Activated B cell treated with CpG ODN at 0.5 μM for 24 hours (primary cell): ENCODE results near the gene PSD. TPM values are rescaled to one million over a fixed set of nuclear protein-coding genes. Genes with fewer than 3 reads are reported as not detected.
A peak's percentile ranks its signal among the peaks of the same experiment; 100 is the strongest.

ENCODE experiments used
- ATAC-seq: fragments of 200-7000 bp; cut with Tn5 transposase; one replicate; pipeline ENCODE4 v1.10.0; 2021; ENCODE audit warnings: low read depth, mild to moderate bottlenecking, moderate library complexity
- CTCF ChIA-PET: fragments of 350-600 bp; sonication (Branson Sonifier 250); formaldehyde crosslinking; loops from one replicate; lab custom pipeline; 2021; ENCODE audit warnings: antibody characterized with exemption; lab: Charles Lee
- POLR2A ChIA-PET: fragments of 350-600 bp; sonication (Branson Sonifier 250); formaldehyde crosslinking; loops from one replicate; lab custom pipeline; 2021; ENCODE audit warnings: antibody characterized with exemption; lab: Charles Lee
- DNase-seq: peaks from one replicate; pipeline ENCODE4 v3.0.0; 2022
- H3K27ac Mint-ChIP-seq: one replicate; pipeline ENCODE4 v1.8.0; 2020; ENCODE audit warnings: mixed read lengths
- H3K27me3 Mint-ChIP-seq: one replicate; pipeline ENCODE4 v1.8.0; 2021; ENCODE audit warnings: mixed read lengths
- H3K36me3 Mint-ChIP-seq: one replicate; pipeline ENCODE4 v1.8.0; 2021; ENCODE audit warnings: low read depth, mixed read lengths
- H3K4me1 Mint-ChIP-seq: one replicate; pipeline ENCODE4 v1.8.0; 2021; ENCODE audit warnings: mixed read lengths
- H3K4me3 Mint-ChIP-seq: one replicate; pipeline ENCODE4 v1.8.0; 2020; ENCODE audit warnings: mild to moderate bottlenecking, mixed read lengths
- H3K9me3 Mint-ChIP-seq: one replicate; pipeline ENCODE4 v1.8.0; 2020; ENCODE audit warnings: mixed read lengths
- intact Hi-C: fragments of 100-400 bp; cut with micrococcal nuclease; formaldehyde crosslinking; loops from one replicate; pipeline ENCODE4 v1.15.1; 2024
- total RNA-seq: library from RNA; stranded (reverse); gene quantifications from 2 replicates; pipeline ENCODE4 v1.2.3, GENCODE V29; 2022
- TF ChIP-seq, protein P1 (sequence below): fragments of 200-600 bp; IDR thresholded peaks from one replicate; pipeline ENCODE4 v1.8.0; 2022; ENCODE audit warnings: antibody characterized with exemption, mild to moderate bottlenecking

Gene PSD
- total RNA-seq, 1 donor from 2014 or later = 1.5 TPM

DNA sequence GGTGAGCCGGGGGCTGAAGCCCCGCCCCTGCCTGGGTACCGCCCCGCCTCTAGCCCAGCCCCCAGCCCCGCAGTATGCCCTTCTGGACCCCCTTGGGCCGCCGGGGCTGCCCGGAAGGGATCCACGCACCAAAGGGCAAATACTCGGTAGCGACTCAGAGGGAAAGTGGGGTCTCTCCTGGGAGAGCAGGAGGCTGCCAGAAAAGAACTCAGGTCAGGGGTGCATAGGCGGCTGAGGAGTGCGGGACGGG, 2.8 kb upstream of the PSD start:
- H3K4me1 Mint-ChIP-seq = peaks cover 45% of the 10 kb centered on the region
- H3K36me3 Mint-ChIP-seq = peaks cover 23% of the 10 kb centered on the region
- ATAC-seq = no peak
- TF ChIP-seq, protein P1, sequence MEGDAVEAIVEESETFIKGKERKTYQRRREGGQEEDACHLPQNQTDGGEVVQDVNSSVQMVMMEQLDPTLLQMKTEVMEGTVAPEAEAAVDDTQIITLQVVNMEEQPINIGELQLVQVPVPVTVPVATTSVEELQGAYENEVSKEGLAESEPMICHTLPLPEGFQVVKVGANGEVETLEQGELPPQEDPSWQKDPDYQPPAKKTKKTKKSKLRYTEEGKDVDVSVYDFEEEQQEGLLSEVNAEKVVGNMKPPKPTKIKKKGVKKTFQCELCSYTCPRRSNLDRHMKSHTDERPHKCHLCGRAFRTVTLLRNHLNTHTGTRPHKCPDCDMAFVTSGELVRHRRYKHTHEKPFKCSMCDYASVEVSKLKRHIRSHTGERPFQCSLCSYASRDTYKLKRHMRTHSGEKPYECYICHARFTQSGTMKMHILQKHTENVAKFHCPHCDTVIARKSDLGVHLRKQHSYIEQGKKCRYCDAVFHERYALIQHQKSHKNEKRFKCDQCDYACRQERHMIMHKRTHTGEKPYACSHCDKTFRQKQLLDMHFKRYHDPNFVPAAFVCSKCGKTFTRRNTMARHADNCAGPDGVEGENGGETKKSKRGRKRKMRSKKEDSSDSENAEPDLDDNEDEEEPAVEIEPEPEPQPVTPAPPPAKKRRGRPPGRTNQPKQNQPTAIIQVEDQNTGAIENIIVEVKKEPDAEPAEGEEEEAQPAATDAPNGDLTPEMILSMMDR = no peak
- ChIA-PET POLR2A (interaction anchor here (0.5 to 6.2 kb wide), 16 partner anchors 9 to 225 kb away, joined by 4 to 305 read pairs (median 8); partner anchors contain the start of genes C10orf95, CUEDC2, NFKB2 and PITX3), CTCF (interaction anchor here (1.1 to 5.2 kb wide), 12 partner anchors 11 to 191 kb away, joined by 3 to 40 read pairs (median 6); partner anchors contain the start of genes CUEDC2, NFKB2 and SUFU)
- no peak for DNase-seq
- intact Hi-C loops = loop anchor here (1.0 to 2.0 kb wide), 9 partner anchors 11 to 301 kb away; partner anchors contain the start of genes ACTR1A, CUEDC2 and LDB1
- H3K27ac Mint-ChIP-seq = peak overlapping the region; percentile 95
- peak overlapping the region; percentile 98 for H3K4me3 Mint-ChIP-seq
- peaks cover 14% of the 10 kb centered on the region for H3K27me3 Mint-ChIP-seq
- H3K9me3 Mint-ChIP-seq = no peaks in the 10 kb centered on the region

DNA sequence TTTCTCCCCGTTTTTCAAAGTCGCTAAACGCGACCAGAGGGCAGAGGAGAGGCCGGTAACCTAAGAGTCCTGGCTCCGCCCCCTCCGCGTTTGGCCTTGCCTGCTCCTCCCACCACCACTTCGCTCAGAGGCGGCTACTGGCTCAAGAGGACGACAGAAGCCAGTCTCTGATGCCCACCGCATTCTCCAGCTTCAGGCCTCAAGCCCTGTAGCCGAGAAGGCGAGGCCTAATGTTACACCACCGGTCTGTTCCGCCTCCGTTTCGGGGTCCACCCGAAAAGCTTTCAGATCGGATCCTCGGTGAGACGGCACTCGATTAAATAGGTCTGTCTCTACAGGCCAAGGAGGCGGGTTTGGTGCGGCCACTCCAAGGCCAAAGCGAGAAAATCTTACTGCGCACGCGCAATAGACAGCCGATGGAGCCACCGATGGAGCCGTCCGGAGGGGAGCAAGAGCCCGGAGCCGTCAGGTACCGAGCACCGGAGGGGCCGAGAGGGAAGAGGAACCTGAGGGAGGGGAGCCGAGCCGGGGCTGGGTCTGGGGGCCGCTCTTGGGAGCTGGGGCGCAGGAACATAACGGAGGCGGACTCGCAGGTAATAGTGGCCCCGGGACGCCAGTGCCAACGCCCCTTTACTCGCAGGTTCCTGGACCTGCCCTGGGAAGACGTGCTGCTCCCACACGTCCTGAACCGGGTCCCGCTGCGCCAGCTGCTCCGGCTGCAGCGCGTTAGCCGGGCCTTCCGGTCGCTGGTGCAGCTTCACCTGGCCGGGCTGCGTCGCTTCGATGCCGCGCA, 2.3 kb upstream of the PSD start, which contains the start of gene FBXL15:
TSS of gene FBXL15 (plus strand) at position 123 of the 793 bp plus-strand sequence. CDS start at position 417, 294 bp downstream.
- peaks cover 23% of the 10 kb centered on the region for H3K36me3 Mint-ChIP-seq
- TF ChIP-seq, protein P1 = no peak
- POLR2A ChIA-PET = interaction anchor here (0.5 to 6.2 kb wide), 19 partner anchors 9 to 255 kb away, joined by 3 to 305 read pairs (median 7); partner anchors contain the start of genes ACTR1A, C10orf95, CUEDC2 and NFKB2
- intact Hi-C loops = loop anchor here (1.0 to 2.0 kb wide), 11 partner anchors 10 to 300 kb away; partner anchors contain the start of genes ACTR1A, CUEDC2, GBF1 and LDB1
- H3K4me1 Mint-ChIP-seq = peaks cover 45% of the 10 kb centered on the region
- peak within 1 kb of the TSS; percentile 95 for H3K27ac Mint-ChIP-seq
- H3K4me3 Mint-ChIP-seq = peak within 1 kb of the TSS; percentile 98
- peaks cover 18% of the 10 kb centered on the region for H3K27me3 Mint-ChIP-seq
- DNase-seq (peak; percentile 93), ATAC-seq (peak; percentile 78)
- no peaks in the 10 kb centered on the region for H3K9me3 Mint-ChIP-seq
- CTCF ChIA-PET = interaction anchor here (1.1 to 5.2 kb wide), 10 partner anchors 12 to 190 kb away, joined by 3 to 40 read pairs (median 10); partner anchors contain the start of genes CUEDC2, NFKB2 and SUFU

DNA sequence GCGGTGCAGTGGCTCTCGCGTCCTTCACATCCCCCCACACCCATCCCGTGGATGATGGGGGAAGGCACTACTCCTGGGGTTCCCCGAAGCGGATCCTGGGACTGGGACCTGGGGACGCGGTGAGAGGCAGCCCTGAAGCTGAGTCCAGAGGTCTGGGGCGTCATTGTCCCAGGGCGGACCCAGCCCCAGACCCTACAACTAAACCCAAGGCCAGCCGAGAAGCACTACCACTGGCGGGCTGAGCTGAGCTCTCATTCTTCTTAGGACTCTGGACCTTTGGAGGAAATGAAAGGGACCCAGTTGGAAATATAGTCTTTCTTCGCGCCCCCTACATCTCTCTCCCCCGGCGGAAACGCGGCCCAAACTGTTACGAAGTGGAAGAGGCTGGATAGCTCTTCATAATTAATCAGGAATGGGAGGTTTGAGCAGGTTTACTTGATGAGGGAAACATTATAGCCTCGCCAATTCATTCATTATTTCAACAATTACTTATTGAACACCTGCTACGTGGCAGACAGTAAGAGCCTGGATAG, 1.7 kb upstream of the PSD start:
- Mint-ChIP-seq H3K4me1 (peaks cover 43% of the 10 kb centered on the region), H3K27ac (peak overlapping the region; percentile 95), H3K4me3 (peak overlapping the region; percentile 98), H3K9me3 (no peaks in the 10 kb centered on the region), H3K36me3 (peaks cover 20% of the 10 kb centered on the region), H3K27me3 (peaks cover 23% of the 10 kb centered on the region)
- peak; percentile 16 for DNase-seq
- intact Hi-C loops = loop anchor here (1.0 to 2.0 kb wide), 4 partner anchors 9 to 299 kb away; partner anchors contain the start of genes GBF1 and LDB1
- POLR2A ChIA-PET = interaction anchor here (0.6 to 6.2 kb wide), 18 partner anchors 8 to 256 kb away, joined by 3 to 305 read pairs (median 7); partner anchors contain the start of genes ACTR1A, C10orf95, CUEDC2 and NFKB2
- TF ChIP-seq, protein P1 = no peak
- CTCF ChIA-PET = interaction anchor here (1.1 to 5.2 kb wide), 7 partner anchors 12 to 190 kb away, joined by 5 to 40 read pairs (median 24); partner anchors contain the start of genes CUEDC2 and NFKB2
- ATAC-seq = no peak

DNA sequence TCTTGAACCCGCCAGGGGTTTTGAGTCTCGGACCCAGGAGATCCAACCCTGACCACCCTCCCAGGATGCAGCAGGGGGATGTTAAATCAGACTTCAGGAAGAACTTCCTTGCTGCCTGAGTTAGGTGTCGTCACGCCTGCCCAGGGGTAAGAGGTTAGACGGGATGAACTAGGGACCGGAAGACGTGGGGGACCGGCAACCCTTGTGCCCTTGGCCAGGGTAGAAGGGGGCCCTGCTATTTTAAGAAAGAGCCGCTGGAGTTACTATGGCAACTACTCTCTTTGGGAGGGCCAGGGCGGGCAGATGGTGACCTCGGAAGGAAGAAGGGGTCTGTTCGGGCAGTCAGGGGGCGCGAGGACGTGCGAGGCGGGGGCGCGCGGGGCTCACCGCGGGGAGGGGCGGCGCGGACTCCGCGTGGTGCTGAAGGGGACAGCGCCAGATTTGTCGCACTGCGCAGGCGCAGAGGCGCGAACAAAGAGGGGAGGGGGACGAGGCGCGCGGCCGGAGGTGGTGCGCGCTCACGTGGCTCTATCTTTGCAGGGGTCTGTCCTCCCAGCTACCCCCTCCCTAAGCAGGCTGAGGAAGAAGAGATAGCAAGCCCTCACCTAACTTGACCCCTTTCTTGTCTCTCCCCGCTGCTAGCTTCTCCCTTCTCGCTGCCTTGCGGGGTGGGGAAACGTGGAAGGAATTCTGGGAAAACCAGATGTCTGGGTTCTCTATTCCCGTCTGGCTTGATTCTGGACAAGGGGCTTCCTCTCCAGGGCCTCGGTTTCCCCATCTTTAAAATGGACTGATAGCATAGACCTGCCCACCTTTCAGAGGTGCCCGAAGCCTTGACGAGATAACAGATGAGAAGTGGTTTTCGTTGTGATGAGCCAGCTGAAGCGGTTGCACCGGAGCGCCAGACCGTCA, 940 bp upstream of the PSD start:
- Mint-ChIP-seq H3K4me3 (peak overlapping the region; percentile 98), H3K4me1 (peaks cover 43% of the 10 kb centered on the region), H3K36me3 (peaks cover 18% of the 10 kb centered on the region), H3K9me3 (no peaks in the 10 kb centered on the region), H3K27me3 (peaks cover 24% of the 10 kb centered on the region), H3K27ac (no peak overlapping the region)
- intact Hi-C loops = loop anchor here (1.0 to 2.0 kb wide), 4 partner anchors 8 to 299 kb away; partner anchors contain the start of genes GBF1 and LDB1
- TF ChIP-seq, protein P1 = no peak
- ATAC-seq (peak; percentile 11), DNase-seq (peak; percentile 71)
- ChIA-PET CTCF (interaction anchor here (4.1 to 5.2 kb wide), 3 partner anchors 20 to 189 kb away, joined by 24 to 40 read pairs (median 29); no protein-coding TSS in a partner anchor), POLR2A (interaction anchor here (0.6 to 6.2 kb wide), 10 partner anchors 10 to 250 kb away, joined by 3 to 305 read pairs (median 12); partner anchors contain the start of genes C10orf95, CUEDC2 and NFKB2)
